HUES64 (cell line): Measurements from ENCODE around the gene NKAIN1.
"Not testable (repeated sequence)": the region's sequence is repeated elsewhere in the genome, so short reads cannot be mapped to it uniquely, and the experiment has no call there.

Experiments used
- H3K27ac ChIP-seq: 2 replicates; pipeline ENCODE4 v1.7.0; 2013; ENCODE audit warnings: low read depth, low read length, inconsistent platforms
- H3K27me3 ChIP-seq: 2 replicates; pipeline ENCODE4 v1.6.1; 2013; ENCODE audit warnings: mild to moderate bottlenecking, low read length; ENCODE audit not compliant: insufficient read depth
- H3K36me3 ChIP-seq: 2 replicates; pipeline ENCODE4 v1.6.1; 2013; ENCODE audit warnings: mild to moderate bottlenecking, low read length; ENCODE audit not compliant: insufficient read depth
- H3K4me1 ChIP-seq: 2 replicates; pipeline ENCODE4 v1.6.1; 2013; ENCODE audit warnings: mild to moderate bottlenecking, low read length, moderate library complexity; ENCODE audit not compliant: insufficient read depth
- H3K4me3 ChIP-seq: 2 replicates; pipeline ENCODE4 v1.5.1; 2013; ENCODE audit warnings: mild to moderate bottlenecking, low read length, moderate library complexity
- H3K9ac ChIP-seq: 2 replicates; pipeline ENCODE4 v1.6.1; 2013; ENCODE audit warnings: mild to moderate bottlenecking, low read depth, low read length
- H3K9me3 ChIP-seq: 2 replicates; pipeline ENCODE4 v1.6.1; 2013; ENCODE audit warnings: low read depth, low read length; ENCODE audit not compliant: insufficient read depth
- WGBS: fragments of 150-250, 120-280 bp; methylation state at CpG from one replicate; pipeline ENCODE4 v1.1.7; 2013; ENCODE audit warnings: missing lambda C conversion rate; 5-methylcytosine and 5-hydroxymethylcytosine counted together

The NKAIN1 gene

GRCh38 chr1:31176291-31176690 lies 63.4 kb downstream of the NKAIN1 start:
- WGBS: 96% methylated on average over 33 of the region's 33 CpGs
- not testable (repeated sequence) for H3K36me3 ChIP-seq, H3K27me3 ChIP-seq, H3K4me3 ChIP-seq, H3K4me1 ChIP-seq, H3K9me3 ChIP-seq, H3K27ac ChIP-seq, H3K9ac ChIP-seq

GRCh38 chr1:31170486-31170735 lies 69.3 kb downstream of the NKAIN1 start:
- 93% methylated on average over 4 of the region's 4 CpGs for WGBS
- H3K9me3 ChIP-seq: no peaks in the 10 kb centered on the region
- no peaks in the 10 kb centered on the region for H3K27me3 ChIP-seq
- peak overlapping the region; percentile 5; the same call in 1 of the 2 replicates for H3K27ac ChIP-seq
- no peak overlapping the region for H3K9ac ChIP-seq
- peaks cover 6% of the 10 kb centered on the region; the same call in 1 of the 2 replicates for H3K4me1 ChIP-seq
- no peaks in the 10 kb centered on the region for H3K36me3 ChIP-seq
- H3K4me3 ChIP-seq: no peak overlapping the region

GRCh38 chr1:31166462-31166861 lies 73.2 kb downstream of the NKAIN1 start:
- H3K9ac ChIP-seq: no peak overlapping the region
- H3K4me1 ChIP-seq: peaks cover 6% of the 10 kb centered on the region; the same call in 1 of the 2 replicates
- H3K27me3 ChIP-seq: no peaks in the 10 kb centered on the region
- no peaks in the 10 kb centered on the region for H3K9me3 ChIP-seq
- no peak overlapping the region for H3K27ac ChIP-seq
- no peak overlapping the region for H3K4me3 ChIP-seq
- 65% methylated on average over 8 of the region's 8 CpGs for WGBS
- no peaks in the 10 kb centered on the region for H3K36me3 ChIP-seq

GRCh38 chr1:31164291-31164690 lies 75.4 kb downstream of the NKAIN1 start:
- Histone ChIP-seq H3K36me3 (no peaks in the 10 kb centered on the region), H3K9me3 (no peaks in the 10 kb centered on the region), H3K27ac (no peak overlapping the region), H3K27me3 (no peaks in the 10 kb centered on the region), H3K4me3 (no peak overlapping the region), H3K9ac (no peak overlapping the region), H3K4me1 (no peaks in the 10 kb centered on the region)
- WGBS: 89% methylated on average over 5 of the region's 5 CpGs

GRCh38 chr1:31163866-31164265 lies 75.8 kb downstream of the NKAIN1 start:
- no peaks in the 10 kb centered on the region for H3K36me3 ChIP-seq
- 96% methylated on average over 8 of the region's 9 CpGs for WGBS
- H3K27me3 ChIP-seq: no peaks in the 10 kb centered on the region

GRCh38 chr1:31161571-31161970 lies 78.1 kb downstream of the NKAIN1 start:
- no peak overlapping the region for H3K27ac ChIP-seq
- 95% methylated on average over 5 of the region's 5 CpGs for WGBS
- no peak overlapping the region for H3K9ac ChIP-seq

More at GRCh38 chr1:31163866-31164265, 75.8 kb downstream of the NKAIN1 start:
- no peaks in the 10 kb centered on the region for H3K4me1 ChIP-seq
- H3K9me3 ChIP-seq: no peaks in the 10 kb centered on the region
- no peak overlapping the region for H3K27ac ChIP-seq
- no peak overlapping the region for H3K9ac ChIP-seq
- no peak overlapping the region for H3K4me3 ChIP-seq

GRCh38 chr1:31159869-31160611 lies 79.6 kb downstream of the NKAIN1 start:
- H3K27ac ChIP-seq: no peak overlapping the region
- WGBS: 86% methylated on average over 9 of the region's 9 CpGs
- no peaks in the 10 kb centered on the region for H3K9me3 ChIP-seq
- peaks cover 4% of the 10 kb centered on the region; the same call in 1 of the 2 replicates for H3K4me1 ChIP-seq
- H3K27me3 ChIP-seq: no peaks in the 10 kb centered on the region
- no peak overlapping the region for H3K9ac ChIP-seq
- H3K36me3 ChIP-seq: no peaks in the 10 kb centered on the region
- no peak overlapping the region for H3K4me3 ChIP-seq

More at GRCh38 chr1:31161571-31161970, 78.1 kb downstream of the NKAIN1 start:
- Histone ChIP-seq H3K27me3 (no peaks in the 10 kb centered on the region), H3K4me1 (no peaks in the 10 kb centered on the region), H3K4me3 (no peak overlapping the region), H3K36me3 (no peaks in the 10 kb centered on the region), H3K9me3 (no peaks in the 10 kb centered on the region)

- 95% methylated on average over 2 of the region's 2 CpGs for WGBS
- no peak overlapping the region for H3K9ac ChIP-seq
- H3K36me3 ChIP-seq: no peaks in the 10 kb centered on the region
- H3K9me3 ChIP-seq: no peaks in the 10 kb centered on the region
- H3K4me1 ChIP-seq: peaks cover 6% of the 10 kb centered on the region
- H3K4me3 ChIP-seq: no peak overlapping the region
- H3K27me3 ChIP-seq: no peaks in the 10 kb centered on the region
- no peak overlapping the region for H3K27ac ChIP-seq
These were observed 80.4 kb downstream of the NKAIN1 start for GRCh38 chr1:31159323-31159722.

GRCh38 chr1:31155216-31155806 lies 84.4 kb downstream of the NKAIN1 start:
- Histone ChIP-seq H3K4me3 (peak overlapping the region; percentile 68), H3K27me3 (no peaks in the 10 kb centered on the region), H3K4me1 (peaks cover 9% of the 10 kb centered on the region), H3K9ac (peak overlapping the region; percentile 85), H3K36me3 (no peaks in the 10 kb centered on the region), H3K9me3 (0 out of 2 replicates have a peak, but pooled peaks cover 5% of the 10 kb centered on the region), H3K27ac (peak overlapping the region; percentile 84)
- 3% methylated on average over 45 of the region's 46 CpGs for WGBS

- Histone ChIP-seq H3K9me3 (0 out of 2 replicates have a peak, but pooled peaks cover 5% of the 10 kb centered on the region), H3K4me1 (peaks cover 9% of the 10 kb centered on the region), H3K27me3 (no peaks in the 10 kb centered on the region), H3K27ac (peak overlapping the region; percentile 98), H3K36me3 (no peaks in the 10 kb centered on the region), H3K4me3 (peak overlapping the region; percentile 68), H3K9ac (peak overlapping the region; percentile 97)
- 2% methylated on average over 41 of the region's 51 CpGs for WGBS
These were observed 85.0 kb downstream of the NKAIN1 start for GRCh38 chr1:31154632-31155215.

GRCh38 chr1:31154000-31154631 lies 85.6 kb downstream of the NKAIN1 start:
- Histone ChIP-seq H3K9ac (peak overlapping the region; percentile 97), H3K4me1 (peaks cover 9% of the 10 kb centered on the region), H3K4me3 (peak overlapping the region; percentile 66), H3K27me3 (no peaks in the 10 kb centered on the region), H3K27ac (peak overlapping the region; percentile 98), H3K9me3 (0 out of 2 replicates have a peak, but pooled peaks cover 5% of the 10 kb centered on the region), H3K36me3 (no peaks in the 10 kb centered on the region)
- WGBS: 80% methylated on average over 19 of the region's 19 CpGs
